NCI-H460 (cell line): Measurements from ENCODE around the gene PHYH. TPM values are rescaled to one million over a fixed set of nuclear protein-coding genes. Genes with fewer than 3 reads are reported as not detected.
"Not testable (repeated sequence)": the region's sequence is repeated elsewhere in the genome, so short reads cannot be mapped to it uniquely, and the experiment has no call there.

Source experiments
- DNase-seq: peaks from one replicate; pipeline ENCODE4 v3.0.0-alpha.2; 2016; ENCODE audit warnings: low read depth; ENCODE audit errors: extremely low read depth
- total RNA-seq: library from RNA; depleted of rRNA; stranded (reverse); fragments of >200 nt; shearing (Covaris generic); gene quantifications from 2 replicates; pipeline ENCODE4 v1.2.3, GENCODE V29; 2014

PHYH gene
- total RNA-seq, 1 experiment from 2014 or later = 18.5 TPM

DNA sequence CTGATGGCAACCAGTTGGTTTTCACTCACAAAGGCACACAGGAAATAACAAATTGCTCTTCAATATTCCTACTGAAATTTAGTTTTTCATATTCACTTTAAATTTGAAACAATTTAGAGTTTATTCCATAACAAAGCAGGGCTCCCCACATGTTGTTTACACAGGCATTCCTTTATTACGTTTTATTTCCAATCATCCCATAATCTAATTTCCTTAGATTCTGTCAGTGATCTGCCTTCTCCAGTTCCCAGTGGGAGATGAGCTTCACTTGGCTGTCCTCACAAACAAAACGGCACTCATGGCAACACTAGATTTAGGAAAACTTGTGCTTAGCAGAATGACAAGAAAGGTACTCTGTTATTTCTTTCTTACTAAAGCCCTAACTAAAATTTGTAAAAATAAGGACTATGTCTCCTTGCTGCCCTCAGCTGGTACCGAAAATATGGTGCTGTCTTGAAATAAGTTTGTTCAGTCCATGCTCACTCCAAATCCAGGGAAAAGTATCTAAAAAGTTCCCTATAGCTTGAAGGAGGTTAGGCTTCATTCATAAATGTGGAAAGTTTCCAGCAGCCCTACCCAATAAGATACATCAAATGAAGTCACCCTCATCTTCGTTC is 23.0 kb downstream of the PHYH start:
- DNase-seq = no peak

DNA sequence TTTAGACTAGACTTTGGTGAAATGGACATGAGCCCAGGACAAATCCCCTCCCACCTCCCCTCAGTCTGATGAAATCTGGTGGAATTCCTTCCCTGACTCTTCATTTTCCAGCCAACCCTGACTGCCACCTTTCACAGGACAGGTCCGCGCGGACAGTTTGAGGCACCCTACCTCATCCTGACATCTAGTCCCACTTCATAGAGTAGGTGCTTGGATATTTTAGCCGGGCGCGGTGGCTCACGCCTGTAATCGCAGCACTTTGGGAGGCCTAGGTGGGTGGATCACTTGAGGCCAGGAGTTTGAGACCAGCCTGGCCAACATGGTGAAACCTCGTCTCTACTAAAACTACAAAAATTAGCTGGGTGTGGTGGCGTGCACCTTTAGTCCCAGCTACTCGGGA is 23.7 kb downstream of the PHYH start:
- DNase-seq = not testable (repeated sequence)

DNA sequence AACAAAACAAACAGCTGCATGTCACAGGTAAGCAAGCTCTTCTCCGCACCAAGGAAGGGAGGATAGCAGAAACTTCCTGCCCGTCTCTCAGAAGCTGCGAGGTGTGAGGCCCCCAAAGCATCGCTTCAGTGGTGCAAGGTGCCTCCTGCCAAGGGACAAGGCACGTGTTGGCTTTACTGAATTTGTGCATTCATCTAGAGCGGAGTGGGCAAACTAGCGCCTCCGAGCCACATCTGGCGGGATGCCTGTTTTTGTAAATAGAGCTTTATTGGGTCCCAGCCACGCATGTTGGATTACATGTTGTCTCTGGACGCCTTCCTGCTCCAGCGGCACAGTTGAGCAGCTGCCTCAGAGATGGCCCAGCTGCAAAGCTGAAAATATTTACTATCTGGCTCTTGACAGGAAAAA is 27.7 kb downstream of the PHYH start:
- DNase-seq = no peak

DNA sequence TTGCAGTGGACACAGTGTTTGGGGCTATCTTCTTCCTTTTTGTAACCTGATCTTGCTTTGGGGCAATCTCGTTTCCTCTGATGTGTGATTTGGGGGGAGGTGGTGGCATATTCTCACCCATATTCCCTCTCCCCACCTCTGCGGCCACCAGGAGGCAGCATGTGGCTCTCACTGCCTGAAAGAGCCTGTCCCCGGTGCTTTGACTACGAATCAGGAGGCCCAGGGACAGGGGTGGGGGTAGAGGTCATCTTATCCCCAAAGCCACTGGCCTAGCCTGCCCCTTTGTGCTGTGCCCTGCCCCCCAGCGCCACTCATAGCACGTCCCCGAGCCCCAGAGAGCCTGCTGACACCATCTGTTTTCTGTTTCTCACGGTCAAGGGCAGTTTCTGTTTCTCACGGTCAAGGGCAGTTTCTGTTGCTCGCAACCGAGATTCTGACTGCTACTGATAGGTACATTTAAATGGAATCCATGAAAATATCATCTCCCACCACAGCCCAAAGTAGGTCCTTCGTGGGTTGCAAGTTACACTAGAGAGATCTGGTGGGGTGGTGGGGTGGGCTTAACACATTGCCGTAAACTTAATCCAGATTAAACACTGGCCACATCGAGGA is 28.2 kb downstream of the PHYH start:
- DNase-seq = peak; percentile 7

DNA sequence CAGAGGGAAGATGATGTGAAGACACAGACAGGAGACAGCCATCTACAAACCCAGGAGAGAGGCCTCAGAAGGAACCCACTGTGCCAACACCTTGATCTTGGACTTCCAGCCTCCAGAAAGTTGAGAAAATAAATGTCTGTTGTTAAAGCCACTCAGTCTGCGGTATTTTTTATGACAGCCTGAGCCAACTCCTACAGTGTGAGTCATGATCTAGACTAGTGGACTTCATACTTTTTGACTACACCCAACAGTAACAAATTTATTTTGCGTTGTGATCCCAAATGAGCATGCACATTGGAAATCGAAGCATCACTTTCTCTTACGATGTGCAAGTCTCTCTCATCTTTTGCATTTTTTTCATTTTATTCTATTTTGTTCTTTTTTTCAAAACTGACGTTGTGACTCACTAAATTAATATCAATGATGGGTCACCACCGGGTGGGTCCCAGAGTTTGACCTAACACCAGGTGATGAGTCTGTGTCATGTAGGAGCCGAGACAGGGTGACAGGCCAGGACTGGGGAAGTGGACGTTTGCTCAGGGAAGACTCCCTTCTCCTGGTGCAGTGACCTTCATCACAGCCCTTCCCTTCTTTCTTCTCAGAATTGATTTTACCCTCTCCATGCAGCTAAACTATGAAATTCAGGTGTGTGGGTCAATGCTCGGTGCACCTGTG is 28.9 kb downstream of the PHYH start:
- DNase-seq = no peak

DNA sequence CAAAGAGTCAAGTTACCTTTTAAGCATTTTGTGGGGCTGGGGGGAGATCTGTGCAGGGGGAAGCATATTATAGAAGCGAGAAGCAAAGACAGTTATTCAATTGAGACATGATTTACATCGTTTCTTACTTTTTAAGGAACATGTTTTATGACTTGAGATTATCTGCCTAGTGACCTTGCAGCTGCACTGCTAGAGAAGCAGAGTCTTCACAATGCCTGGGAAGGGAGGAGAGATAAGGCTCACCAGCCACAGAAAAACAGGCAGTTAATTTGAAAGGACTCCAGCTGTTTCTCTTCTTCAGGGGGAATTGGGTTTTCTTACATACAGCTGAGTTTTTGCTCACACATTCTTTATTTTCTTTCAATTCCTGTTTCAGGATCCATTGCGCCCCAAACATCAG is 31.0 kb downstream of the PHYH start:
- no peak for DNase-seq

DNA sequence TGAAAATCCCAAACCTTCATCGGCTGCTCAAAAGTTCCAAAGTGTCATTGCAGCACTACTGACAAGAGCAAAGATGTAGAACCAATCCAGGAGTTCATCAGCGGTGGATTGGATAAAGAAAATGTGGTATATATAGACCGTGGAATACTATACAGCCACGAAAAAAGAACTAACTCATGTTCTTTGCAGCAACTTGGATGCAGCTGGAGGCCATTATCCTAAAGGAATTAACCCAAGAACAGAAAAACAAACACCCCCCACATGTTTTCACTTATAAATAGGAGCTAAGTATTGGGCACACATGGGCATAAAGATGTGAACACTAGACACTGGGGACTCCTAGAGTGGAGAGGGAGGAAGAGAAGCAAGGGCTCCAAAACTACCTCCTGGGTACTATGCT is 31.6 kb downstream of the PHYH start:
- no peak for DNase-seq

DNA sequence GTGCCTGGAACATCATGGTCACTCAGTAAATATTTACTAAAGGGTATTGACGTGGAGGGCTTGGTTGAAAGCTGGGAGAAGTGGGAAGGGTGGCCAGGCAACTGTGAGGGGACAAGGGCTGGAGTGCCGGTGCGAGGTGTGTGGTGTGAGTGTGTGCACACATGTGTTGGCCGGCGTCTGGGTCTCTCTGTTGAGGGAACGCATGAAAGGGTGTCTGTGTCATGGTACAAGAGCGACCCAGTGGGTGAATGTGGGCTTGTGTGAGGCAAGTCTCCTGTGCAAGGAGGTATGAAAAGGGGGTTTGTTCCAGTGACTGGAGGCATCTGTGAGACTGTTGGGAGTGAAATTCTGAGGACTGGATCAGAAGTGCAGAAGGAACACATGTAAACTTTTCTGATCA is 36.3 kb downstream of the PHYH start:
- no peak for DNase-seq

DNA sequence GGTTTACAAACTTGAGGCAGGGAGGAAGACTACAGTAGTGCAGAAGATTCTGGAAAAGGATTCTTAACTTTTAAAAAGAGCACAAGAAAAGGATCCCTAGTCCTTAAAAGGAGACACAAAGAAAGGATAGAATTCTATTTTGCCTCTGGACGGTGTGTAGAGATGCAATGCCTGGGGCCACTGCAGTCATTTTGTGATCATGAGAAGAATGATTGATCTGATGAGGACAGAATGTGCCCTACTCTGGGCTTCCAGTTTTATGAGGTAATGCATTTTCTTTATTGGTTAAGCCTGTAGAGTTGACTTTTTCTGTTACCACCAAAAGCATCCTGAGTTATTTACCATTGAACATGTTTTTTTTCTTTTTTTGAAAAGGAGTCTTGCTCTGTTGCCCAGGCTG is 37.4 kb downstream of the PHYH start:
- no peak for DNase-seq

DNA sequence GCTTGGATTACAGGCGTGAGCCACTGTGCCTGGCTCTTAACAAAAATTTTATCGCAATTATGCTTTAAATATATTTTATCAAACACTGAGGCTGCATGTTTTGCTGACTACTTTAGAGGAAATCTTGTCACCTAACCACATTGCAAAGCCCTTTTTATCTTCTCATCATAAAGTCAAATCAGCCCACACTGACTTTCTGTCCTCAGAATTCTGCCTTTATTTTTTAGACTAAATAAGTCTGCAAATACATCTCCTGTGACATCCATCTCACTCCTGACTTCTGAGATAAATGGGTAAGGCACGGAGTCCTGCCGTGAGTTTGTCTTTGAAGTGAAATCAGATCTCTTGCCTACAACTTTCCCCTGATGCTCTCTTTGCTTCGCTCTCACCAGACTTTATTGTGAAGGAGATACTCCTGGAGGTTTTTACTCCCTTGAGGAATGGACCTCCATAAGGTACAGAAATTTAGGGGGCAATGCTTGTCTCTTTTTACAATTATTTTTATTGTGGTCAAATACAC is 42.2 kb downstream of the PHYH start:
- no peak for DNase-seq

DNA sequence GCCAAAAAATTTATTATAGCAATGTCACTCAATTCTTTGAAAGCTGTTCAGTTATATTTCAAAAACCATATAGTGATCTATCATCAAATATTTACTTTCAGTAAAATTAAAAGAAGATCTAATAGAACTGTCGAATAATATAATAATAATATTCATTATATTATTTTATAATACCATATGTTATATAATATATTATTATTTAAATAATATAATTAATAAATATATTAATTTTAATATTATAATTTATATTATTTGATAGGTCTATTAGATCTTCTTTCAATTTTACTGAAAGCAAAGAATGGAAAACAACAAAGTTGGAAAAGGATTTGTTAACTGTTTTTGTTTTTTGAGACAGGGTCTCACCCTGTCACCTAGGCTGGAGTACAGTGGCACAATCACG is 43.2 kb downstream of the PHYH start:
- DNase-seq = no peak

DNA sequence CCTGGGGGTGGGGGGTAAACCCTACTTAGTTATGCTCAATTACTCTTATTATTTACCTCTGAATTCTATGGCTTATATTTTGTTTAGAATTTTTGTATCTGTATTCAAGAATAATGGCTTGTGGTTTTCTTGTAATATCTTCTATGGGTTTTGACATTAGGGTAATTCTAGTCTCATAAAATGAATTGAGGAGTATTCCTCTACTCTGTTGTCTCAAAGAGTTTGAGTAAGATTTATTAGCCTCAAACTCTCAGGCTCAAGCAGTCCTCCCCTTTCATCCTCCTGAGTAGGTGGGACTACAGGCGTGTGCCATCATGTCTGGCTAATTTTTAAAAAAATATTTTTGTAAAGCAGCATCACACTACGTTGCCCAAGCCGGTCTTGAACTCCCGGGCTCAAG is 46.1 kb downstream of the PHYH start:
- no peak for DNase-seq

DNA sequence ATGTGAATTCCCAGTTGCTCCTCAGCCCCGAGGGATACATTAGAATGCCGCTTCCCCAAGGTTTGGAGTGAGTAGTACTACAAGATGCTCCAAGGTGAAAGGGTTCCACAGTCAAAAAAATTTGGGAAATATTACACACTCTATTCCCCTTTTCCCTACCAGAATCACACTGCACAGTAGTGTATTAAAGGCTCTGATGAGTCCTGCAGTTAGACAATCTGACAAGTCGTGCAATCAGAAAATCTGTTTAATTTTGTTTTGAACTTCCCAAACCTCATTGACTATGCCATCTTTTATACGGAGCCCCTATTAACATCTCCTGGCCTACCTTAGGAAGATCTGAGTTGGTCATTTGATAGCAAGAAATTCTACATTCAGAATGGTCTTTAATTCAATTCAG is 52.1 kb downstream of the PHYH start:
- DNase-seq = no peak

DNA sequence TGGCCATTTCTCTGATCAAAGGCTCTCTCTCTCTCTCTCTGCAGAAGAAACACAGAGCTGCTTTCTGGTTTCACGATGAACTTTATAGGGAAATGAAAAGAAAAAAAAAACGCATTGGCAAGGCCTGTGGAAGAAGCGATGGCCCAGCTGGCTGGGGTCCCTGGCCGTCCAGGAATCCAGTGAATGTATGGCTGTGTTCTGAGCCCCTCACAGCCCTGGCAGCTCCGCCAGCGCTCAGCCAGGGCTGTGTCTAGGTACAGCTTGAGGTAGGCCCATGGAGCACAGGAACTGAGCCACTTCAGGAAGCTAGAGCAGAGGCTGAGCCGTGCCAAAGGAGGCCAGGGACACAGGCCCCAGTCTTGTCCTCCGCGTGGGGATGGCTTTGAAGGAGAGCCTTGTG is 52.6 kb downstream of the PHYH start:
- no peak for DNase-seq

DNA sequence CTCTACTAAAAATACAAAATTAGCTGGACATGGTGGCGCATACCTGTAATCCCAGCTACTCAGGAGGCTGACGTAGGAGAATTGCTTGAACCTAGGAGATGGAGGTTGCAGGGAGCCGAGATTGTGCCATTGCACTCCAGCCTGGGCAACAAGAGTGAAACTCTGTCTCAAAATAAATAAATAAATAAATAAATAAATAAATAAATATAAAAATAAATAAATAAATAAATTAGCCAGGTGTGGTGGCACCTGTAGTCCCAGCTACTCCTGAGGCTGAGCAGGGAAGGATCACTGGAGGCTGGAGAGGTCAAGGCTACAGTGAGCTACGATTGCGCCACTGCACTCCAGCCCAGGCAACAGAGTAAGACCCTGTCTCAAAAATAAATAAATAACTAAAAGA is 57.6 kb downstream of the PHYH start:
- DNase-seq = not testable (repeated sequence)

DNA sequence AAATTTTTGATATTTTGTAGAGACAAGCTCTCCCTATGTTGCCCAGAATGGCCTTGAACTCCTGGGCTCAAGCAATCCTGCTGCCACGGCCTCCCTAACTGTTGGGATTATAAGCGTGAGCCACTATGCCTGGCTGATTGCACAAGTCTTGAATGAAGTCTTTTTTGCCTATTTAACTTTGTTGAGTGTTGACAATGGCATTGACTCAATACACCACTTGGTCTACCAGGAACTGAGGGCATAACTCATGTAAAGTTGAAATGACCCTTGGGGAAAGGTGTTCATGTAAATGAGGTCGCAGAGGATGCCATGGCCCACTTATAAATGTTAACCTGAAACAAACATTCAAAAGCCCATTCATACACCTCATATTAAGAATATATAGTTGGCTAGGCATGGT is 58.3 kb downstream of the PHYH start:
- DNase-seq = no peak

DNA sequence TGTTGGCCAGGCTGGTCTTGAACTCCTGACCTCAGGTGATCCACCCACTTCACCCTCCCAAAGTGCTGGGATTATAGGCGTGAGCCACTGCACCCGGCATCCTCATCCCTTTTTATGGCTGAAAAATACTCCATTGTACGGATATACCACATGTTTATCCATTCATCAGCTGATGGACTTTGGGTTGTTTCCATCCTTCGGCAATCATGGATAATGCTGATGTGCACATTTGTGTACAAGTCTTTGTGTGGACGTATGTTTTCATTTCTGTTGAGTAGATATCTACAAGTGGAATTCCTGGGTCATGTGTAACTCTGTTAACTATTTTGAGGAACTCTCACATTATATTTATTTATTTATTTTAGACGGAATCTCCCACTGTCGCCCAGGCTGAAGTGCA is 59.9 kb downstream of the PHYH start:
- no peak for DNase-seq

DNA sequence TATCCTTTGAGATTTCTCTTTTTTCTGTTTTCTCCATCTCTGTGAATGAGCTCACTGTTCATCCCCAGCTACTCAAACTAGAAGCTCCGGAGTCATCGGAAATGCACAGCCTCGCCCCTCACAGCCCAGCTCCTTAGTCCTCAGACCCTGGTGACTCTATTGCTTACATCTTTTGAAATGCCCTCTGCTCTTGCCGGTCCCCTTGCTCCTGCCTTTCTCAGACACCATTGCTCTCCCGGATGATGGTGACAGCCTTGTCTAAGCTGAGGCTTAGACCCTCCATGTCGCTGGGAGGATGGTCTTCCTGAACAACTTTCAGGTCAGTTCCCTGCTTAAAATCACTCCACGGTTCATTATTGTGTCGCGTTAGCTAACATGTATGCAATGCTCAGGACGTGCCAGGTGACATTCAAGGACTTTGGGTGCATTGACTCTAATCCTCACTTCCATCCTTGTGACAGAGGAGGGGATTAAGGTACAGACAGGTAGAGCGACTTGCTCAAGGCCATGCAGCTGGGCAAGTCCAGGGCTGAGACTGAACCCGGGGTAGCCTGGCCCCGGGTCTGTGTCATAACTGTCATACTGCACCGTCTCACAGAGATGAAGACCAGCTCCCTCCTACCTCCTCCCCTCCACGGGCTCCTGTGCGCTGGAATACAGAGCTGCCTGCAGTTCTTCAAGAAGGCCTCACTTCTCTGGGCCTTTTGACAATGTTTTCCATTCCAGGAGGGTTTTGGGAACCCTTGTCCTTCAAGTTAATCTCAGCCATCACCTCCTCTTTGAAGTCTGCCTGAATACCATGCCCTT is 61.4 kb downstream of the PHYH start:
- DNase-seq = no peak

DNA sequence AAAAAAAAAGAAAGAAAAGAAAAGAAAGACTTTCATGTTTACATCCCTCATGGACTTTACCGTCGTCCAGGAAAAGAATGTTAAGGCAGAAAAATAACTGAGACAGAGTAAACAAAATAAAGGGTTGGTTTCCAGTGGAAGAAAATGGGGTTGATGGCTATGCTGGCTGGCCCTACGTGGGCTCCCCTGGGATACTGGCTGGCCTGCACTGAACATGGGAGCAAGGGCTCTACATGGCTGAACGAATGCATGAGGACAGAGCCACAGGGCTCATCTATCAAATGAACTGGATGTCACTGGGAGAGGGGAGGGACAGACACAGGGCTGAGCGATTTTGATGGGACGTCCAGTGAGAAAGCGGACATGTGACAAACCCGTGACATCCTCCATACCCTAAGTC is 63.2 kb downstream of the PHYH start:
- DNase-seq = no peak

DNA sequence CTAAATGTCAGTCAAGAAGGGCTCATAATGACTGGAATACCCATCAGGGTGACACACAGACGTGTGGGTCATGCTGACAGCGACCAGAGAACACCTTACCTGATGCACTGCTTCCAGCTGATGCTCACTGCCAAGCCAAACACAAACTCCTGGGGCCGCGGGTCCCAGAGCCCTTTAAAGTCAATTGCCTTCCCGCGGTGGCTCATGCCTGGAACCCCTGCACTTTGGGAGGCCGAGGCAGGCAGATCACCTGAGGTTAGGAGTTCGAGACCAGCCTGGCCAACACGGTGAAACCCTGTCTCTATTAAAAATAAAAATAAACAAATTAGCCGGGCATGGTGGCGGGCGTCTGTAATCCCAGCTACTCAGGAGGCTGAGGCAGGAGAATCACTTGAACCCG is 65.1 kb downstream of the PHYH start:
- not testable (repeated sequence) for DNase-seq

DNA sequence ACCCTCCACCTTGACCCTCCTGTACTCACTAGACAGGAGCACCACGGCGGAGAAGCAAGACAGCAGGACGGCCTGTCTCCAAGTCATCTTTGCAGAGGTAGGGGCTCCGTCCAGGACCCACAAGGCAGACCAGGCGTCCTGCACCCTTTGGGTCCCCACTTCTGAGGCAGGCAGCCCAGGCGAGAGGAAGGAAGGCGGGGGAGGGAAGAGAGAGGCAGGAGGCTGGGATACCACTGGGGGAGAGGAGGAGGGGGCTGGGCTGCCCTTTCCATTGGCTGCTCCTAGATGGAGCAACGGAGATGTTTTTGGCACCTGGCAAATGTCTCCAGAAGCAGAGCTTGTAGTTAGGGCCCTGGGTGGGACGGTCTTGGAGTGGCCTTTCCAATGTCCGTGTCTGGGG is 65.7 kb downstream of the PHYH start, which contains the start of gene UCMA:
Gene UCMA (minus strand): TSS at position 203 of the 400 bp plus-strand sequence. CDS start 116 bp downstream, at position 87.
- no peak for DNase-seq
